Ovary (tissue), 9 donors: ENCODE data around the gene FLRT2. TPM values are rescaled to one million over a fixed set of nuclear protein-coding genes. Genes with fewer than 3 reads are reported as not detected.

Experiments used
- DNase-seq, 5 donors: peaks; one replicate each; pipeline ENCODE4 v3.0.0-alpha.2; 2019 to 2020
- H3K27ac ChIP-seq, 2 donors: fragments of 200-600 bp; one replicate each; pipeline versions ENCODE4 v1.5.1 to v1.8.0; 2019 to 2022
- H3K27me3 ChIP-seq: fragments of 200-600 bp; one replicate; pipeline ENCODE4 v1.8.0; 2022
- H3K36me3 ChIP-seq: fragments of 200-600 bp; sonication (generic); one replicate; pipeline ENCODE4 v1.5.1; 2019
- H3K4me1 ChIP-seq: one replicate; pipeline ENCODE4 v1.8.1; 2013; ENCODE audit warnings: mild to moderate bottlenecking, moderate library complexity; ENCODE audit not compliant: insufficient read depth
- H3K4me3 ChIP-seq: fragments of 200-600 bp; sonication (generic); one replicate; pipeline ENCODE4 v1.5.1; 2017
- H3K9me3 ChIP-seq, 2 donors: fragments of 200-600 bp in 1 of 2; sonication (generic) in 1 of 2; one replicate each; pipeline versions ENCODE4 v1.5.1 to v1.8.1; 2013 to 2019; ENCODE audit warnings: mild to moderate bottlenecking in 1 of 2, moderate library complexity in 1 of 2
- EP300 ChIP-seq: sonication (generic); formaldehyde crosslinking; IDR thresholded peaks from one replicate; pipeline ENCODE4 v1.6.1; 2017; ENCODE audit warnings: antibody characterized with exemption
- POLR2A ChIP-seq: fragments of 450-650 bp; IDR thresholded peaks from one replicate; pipeline ENCODE4 v1.6.1; 2017; ENCODE audit warnings: antibody characterized with exemption, mild to moderate bottlenecking, moderate library complexity
- WGBS, 3 donors: extraction: QIAGEN DNeasy Blood & Tissue Kit in 1 of 3; methylation state at CpG; one replicate each; pipeline versions ENCODE4 v1.1.5 to v1.1.7; 2013 to 2017; 5-methylcytosine and 5-hydroxymethylcytosine counted together
- intact Hi-C, 4 donors: fragments of 100-400 bp; cut with DNase I; formaldehyde crosslinking; loops; one replicate each; pipeline versions ENCODE4 v1.11.0 to v1.15.1; 2022 to 2023
- polyA plus RNA-seq, 2 donors: library from polyadenylated mRNA; stranded (reverse); fragments of 200-250 nt in 1 of 2; fragments of 350-450 nt in 1 of 2; fragmentation: Illumina TruSeq in 1 of 2; extraction: RNeasy Lipid Tissue Mini Kit (QIAGEN cat#74804) in 1 of 2; gene quantifications; one replicate each; pipeline ENCODE4 v1.2.3, GENCODE V29; 2013 to 2014
- total RNA-seq, 7 donors: library from RNA; depleted of rRNA in 2 of 7; stranded (reverse); fragments of >200 nt in 2 of 7; fragmentation: NEBNext Ultra II Directional in 3 of 7; extraction: Animal tissue kit (Norgen Biotek cat#: 25700) in 3 of 7; gene quantifications; one replicate each; pipeline versions ENCODE4 v1.1.0 to v1.2.4, GENCODE V29; 2016 to 2023
- TF ChIP-seq, protein P1 (sequence below), 3 donors: fragments of 450-650 bp in 2 of 3; fragments of 200-600 bp in 1 of 3; IDR thresholded peaks; one replicate each; pipeline versions ENCODE4 v1.5.1 to v1.8.0; 2016 to 2022; ENCODE audit warnings: antibody characterized with exemption in 3 of 3, mild to moderate bottlenecking in 1 of 3
- donor health status: DM: no; HTN: no; CAD: no; lungs with moderate emphysema.
- donor health status: DM: no; HTN: no; CAD: no.
- donor health status: Bipolar disorder and iron deficiency.
- donor health status: DM: yes; HTN: yes; CAD: no.
- donor health status: DM: no; HTN: no; CAD: no.
- donor health status: DM: yes; HTN: yes; CAD: no.

FLRT2 gene
- total and polyA plus RNA-seq, 9 donors: 27.0 to 166 (median 55.5) TPM

DNA sequence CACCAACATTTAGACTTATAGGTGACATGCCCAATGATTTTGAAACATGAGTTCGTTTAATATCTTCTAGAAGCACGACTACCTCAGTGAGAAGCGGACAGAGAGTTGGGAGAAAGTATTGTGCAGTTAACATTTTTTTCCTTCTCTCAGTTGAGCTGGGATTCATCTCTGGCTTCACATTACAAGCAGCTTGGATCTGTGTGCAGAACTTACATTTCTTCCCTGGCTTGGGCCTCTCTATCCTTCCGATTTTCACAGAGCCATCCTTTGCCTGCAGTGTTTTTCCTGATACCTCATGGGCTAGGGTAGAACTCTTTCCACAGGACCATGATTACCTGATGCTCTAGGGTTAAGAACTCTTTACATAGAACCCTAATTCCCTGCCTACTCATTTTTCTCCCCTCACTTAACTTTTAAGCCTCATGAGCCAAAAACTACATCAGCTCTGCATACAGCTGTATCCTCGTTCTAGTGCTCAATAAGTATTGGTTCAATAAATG, 86.5 kb downstream of the FLRT2 start:
- no peak overlapping the region for H3K4me3 ChIP-seq
- intact Hi-C loops: no loop called here
- TF ChIP-seq, protein P1, sequence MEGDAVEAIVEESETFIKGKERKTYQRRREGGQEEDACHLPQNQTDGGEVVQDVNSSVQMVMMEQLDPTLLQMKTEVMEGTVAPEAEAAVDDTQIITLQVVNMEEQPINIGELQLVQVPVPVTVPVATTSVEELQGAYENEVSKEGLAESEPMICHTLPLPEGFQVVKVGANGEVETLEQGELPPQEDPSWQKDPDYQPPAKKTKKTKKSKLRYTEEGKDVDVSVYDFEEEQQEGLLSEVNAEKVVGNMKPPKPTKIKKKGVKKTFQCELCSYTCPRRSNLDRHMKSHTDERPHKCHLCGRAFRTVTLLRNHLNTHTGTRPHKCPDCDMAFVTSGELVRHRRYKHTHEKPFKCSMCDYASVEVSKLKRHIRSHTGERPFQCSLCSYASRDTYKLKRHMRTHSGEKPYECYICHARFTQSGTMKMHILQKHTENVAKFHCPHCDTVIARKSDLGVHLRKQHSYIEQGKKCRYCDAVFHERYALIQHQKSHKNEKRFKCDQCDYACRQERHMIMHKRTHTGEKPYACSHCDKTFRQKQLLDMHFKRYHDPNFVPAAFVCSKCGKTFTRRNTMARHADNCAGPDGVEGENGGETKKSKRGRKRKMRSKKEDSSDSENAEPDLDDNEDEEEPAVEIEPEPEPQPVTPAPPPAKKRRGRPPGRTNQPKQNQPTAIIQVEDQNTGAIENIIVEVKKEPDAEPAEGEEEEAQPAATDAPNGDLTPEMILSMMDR (IDR thresholded peaks at IDR 0.05): no peak
- TF ChIP-seq POLR2A (no peak), EP300 (no peak)
- no peak for DNase-seq
- no peak overlapping the region for H3K27ac ChIP-seq
- no peaks in the 10 kb centered on the region for H3K9me3 ChIP-seq
- WGBS, 3 donors: 69 to 80% (median 72%) methylated on average over 5 of the region's 5 CpGs
- H3K27me3 ChIP-seq: no peaks in the 10 kb centered on the region
- H3K36me3 ChIP-seq: no peaks in the 10 kb centered on the region
- H3K4me1 ChIP-seq: peaks cover 10% of the 10 kb centered on the region

DNA sequence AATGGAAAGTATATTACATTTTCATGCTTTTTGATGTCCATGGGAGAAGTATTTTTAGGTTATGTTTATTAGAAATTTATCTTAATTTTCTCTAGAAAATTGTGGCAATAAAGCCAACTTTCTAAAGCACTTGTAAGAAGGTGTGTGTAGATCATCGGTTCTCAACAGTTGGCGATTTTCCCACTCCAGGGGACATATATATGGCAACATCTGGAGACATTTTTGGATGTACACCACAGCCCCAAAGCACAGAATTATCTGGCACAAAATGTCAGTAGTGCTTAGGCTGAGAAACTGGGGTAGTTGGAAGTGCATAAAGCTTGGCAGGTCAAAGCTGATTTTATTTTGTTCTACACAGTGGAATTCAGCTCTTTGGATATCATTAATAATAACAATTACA, 86.9 kb downstream of the FLRT2 start:
- Histone ChIP-seq H3K27ac (no peak overlapping the region), H3K9me3 (no peaks in the 10 kb centered on the region), H3K36me3 (no peaks in the 10 kb centered on the region), H3K27me3 (no peaks in the 10 kb centered on the region), H3K4me1 (peaks cover 10% of the 10 kb centered on the region), H3K4me3 (no peak overlapping the region)
- 32 to 57% (median 49%) methylated on average over 2 of the region's 2 CpGs for WGBS, 3 donors
- TF ChIP-seq POLR2A (no peak), EP300 (no peak)
- TF ChIP-seq, protein P1 (IDR thresholded peaks at IDR 0.05): no peak
- intact Hi-C loops: no loop called here
- no peak for DNase-seq

DNA sequence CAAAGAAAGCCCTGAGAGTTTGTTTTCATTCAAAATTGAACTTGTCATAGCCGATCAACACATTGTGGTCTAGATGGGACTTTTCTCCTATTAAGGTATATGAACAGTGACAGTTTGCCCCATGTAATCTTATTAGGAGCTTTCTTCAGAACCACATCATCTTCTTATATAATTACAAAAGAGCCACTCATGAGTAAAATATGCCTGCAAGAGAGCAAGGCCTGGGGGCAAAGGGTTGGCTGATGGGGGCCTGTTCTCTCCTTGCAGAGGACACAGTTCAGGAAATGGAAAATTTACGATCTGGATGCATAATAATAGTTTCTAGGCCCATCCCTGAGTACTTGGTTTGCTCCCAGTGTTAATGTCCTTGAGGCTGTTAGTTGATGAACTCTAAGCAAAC, 87.8 kb downstream of the FLRT2 start:
- no peaks in the 10 kb centered on the region for H3K9me3 ChIP-seq
- intact Hi-C loops: no loop called here
- TF ChIP-seq POLR2A (no peak), EP300 (no peak)
- TF ChIP-seq, protein P1 (IDR thresholded peaks at IDR 0.05): no peak
- no peaks in the 10 kb centered on the region for H3K36me3 ChIP-seq
- H3K4me3 ChIP-seq: no peak overlapping the region
- WGBS, 3 donors: 62 to 74% (median 64%) methylated on average over 2 of the region's 2 CpGs
- no peaks in the 10 kb centered on the region for H3K27me3 ChIP-seq
- no peak overlapping the region for H3K27ac ChIP-seq
- no peak for DNase-seq
- H3K4me1 ChIP-seq: peaks cover 10% of the 10 kb centered on the region

DNA sequence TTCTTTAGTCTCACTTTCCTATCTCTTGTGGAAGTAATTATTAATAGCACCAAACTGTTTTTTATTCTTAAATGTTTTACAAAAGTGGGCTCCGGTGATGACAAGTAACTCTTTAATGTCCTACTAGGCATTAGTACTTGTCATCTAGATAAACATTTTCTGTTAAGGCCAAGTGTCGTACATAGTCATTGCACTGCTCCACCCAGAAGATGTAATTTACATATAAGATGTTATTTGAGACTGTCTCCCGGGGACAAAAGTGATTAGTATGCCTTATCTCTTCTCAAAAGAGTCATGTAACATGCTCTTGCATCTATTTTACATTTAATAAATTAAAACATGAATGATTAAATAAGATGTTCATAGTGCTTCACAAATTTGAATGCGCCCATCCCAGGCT, 88.4 kb downstream of the FLRT2 start:
- 75 to 81% (median 75%) methylated on average over 4 of the region's 4 CpGs for WGBS, 3 donors
- Histone ChIP-seq H3K4me3 (no peak overlapping the region), H3K27me3 (no peaks in the 10 kb centered on the region), H3K27ac (no peak overlapping the region), H3K36me3 (no peaks in the 10 kb centered on the region), H3K9me3 (no peaks in the 10 kb centered on the region), H3K4me1 (peaks cover 10% of the 10 kb centered on the region)
- TF ChIP-seq EP300: no peak
- TF ChIP-seq POLR2A: no peak
- TF ChIP-seq, protein P1 (IDR thresholded peaks at IDR 0.05): no peak
- DNase-seq: no peak
- intact Hi-C loops: no loop called here
